Right hindlimb (tissue), 1 donor: ENCODE measurements around the gene ETS1.

Experiments
- DNase-seq: peaks from one replicate; pipeline ENCODE4 v3.0.0-alpha.2; 2018

Gene ETS1

DNA sequence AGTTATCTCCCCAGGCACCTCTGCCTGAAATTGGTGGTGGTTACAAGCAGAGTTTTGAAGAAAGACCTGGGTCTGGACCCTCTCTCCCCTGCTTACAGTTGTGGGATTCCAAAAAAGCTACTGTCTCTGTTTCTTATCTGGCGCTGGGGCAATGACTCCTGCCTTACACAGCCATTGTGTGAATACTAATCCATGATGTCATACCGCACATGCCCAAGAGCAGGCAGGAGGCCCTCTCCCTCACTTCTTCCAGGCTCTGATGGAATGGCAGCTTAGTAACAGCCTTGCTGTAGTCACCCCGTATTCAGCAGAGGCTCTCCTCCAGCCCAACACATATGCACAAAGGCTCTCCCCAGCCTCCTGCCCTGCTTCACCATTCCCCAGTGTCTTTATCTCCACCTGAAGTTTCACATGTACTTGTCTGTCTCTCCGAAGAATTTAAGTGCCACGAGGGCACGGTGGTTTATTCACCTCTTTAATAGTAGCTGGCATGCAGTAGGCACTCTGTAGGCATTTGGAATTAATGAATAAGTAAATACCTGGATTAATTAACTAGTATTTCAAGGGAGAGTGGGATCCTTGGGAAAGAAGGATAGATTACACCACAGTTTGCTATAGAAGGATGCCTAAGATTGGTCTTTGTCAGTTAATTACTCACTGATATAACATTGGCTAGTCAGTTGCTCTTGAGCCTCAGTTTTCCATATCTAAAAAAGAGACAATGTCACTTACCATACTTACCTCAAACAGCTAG lies 165.6 kb downstream of the ETS1 start:
- no peak for DNase-seq

- DNase-seq = no peak
Measured at GRCh38 chr11:128420951-128421350, 166.4 kb downstream of the ETS1 start.

- no peak for DNase-seq
Measured at GRCh38 chr11:128420265-128420664, 167.1 kb downstream of the ETS1 start.

- no peak for DNase-seq
Measured at GRCh38 chr11:128419012-128419767, 168.2 kb downstream of the ETS1 start.

DNA sequence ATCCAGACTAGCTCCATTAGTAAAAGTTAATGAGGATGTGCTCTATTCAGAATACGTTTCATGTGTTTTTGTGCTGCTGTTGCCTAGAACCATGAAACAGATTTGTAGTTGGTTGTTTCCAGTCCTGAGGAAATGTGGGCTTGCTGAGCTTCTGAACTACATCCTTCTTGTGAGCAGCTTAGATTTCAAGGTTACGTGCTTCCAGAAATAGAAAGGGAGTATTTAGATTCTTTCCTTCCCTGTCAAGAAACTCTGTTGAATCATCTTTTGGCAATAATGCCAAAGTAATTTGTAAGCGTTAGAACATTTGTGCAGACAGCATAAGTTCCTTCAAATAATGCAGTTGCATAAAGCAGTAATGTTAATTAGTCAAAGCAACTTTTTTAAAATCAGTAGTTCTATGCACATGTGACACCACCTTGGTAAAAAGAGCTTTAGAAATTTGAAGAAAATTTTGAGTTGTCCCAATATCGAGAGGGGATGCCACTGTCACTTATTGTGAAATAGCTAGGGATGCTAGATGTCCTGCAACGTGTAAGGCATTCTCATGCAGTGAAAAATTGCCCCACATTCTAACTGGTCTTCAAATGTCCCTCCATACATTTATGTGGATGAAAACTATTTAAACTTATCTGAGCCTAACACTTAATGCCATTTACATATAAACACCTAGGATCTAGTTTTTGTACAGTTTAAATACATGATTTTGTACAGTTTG lies 169.6 kb downstream of the ETS1 start:
- no peak for DNase-seq

GRCh38 chr11:128416976-128417375 lies 170.4 kb downstream of the ETS1 start:
- no peak for DNase-seq

GRCh38 chr11:128415539-128415938 lies 171.8 kb downstream of the ETS1 start:
- DNase-seq = no peak

- DNase-seq = no peak
Measured at GRCh38 chr11:128412847-128413791, 174.2 kb downstream of the ETS1 start.

- DNase-seq = no peak
Measured at GRCh38 chr11:128411812-128412211, 175.5 kb downstream of the ETS1 start.

GRCh38 chr11:128411150-128411549 lies 176.2 kb downstream of the ETS1 start:
- no peak for DNase-seq

DNA sequence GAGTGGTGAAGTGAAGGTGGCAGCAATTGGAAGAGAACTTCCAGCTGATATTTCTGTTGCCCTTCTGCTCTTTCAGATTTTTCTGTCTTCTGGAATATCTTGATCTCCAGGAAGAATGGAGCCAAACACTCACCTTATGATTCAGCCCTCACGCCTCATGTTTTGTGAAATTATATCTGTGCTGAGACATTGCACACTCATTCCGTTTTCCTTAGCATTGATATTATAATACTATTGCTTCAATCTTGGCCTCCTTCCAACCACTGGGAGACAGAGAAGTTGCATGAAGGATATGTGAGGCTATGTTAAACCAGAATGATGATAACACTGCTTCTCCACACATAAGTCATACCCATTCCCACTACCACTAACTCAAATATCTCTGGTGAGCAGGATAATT lies 177.9 kb downstream of the ETS1 start:
- no peak for DNase-seq
